OCI-LY3 (cell line): Measurements from ENCODE around the gene ARAP1.

Source experiments
- CTCF ChIP-seq: fragments of 200-600, 300-600 bp; sonication (generic); IDR thresholded peaks from 2 replicates; pipeline ENCODE4 v1.5.1; 2014; ENCODE audit warnings: antibody characterized with exemption, low read length, low read depth
- EZH2phosphoT487 ChIP-seq: fragments of 200-600 bp; shearing (Covaris generic); IDR thresholded peaks from 2 replicates; pipeline ENCODE4 v1.6.1; 2018; ENCODE audit warnings: antibody characterized with exemption, mixed run types, low read depth

- TF ChIP-seq CTCF (no peak), EZH2phosphoT487 (no peak)
Observed at GRCh38 chr11:72658989-72659640, 93.1 kb downstream of the ARAP1 start.
